HepG2 (cell line): ENCODE results near the gene ANKRD55. TPM values are rescaled to one million over a fixed set of nuclear protein-coding genes. Genes with fewer than 3 reads are reported as not detected.

Experiments
- ATAC-seq: fragments of 200-7000 bp; cut with Tn5 transposase; 3 replicates; pipeline ENCODE4 v1.9.1; 2020; ENCODE audit warnings: mild to moderate bottlenecking, moderate library complexity
- BruUV-seq: library from RNA; stranded (reverse); fragments of 400-500 nt; replicated peaks from 2 replicates; lab custom pipeline; 2021; lab: Mats Ljungman, UMichigan
- CTCF ChIA-PET: fragments of 300-600 bp; formaldehyde crosslinking; extraction: SDS; loops from one replicate; lab custom pipeline; 2021; ENCODE audit warnings: low total read pairs, inconsistent platforms, low intra/inter-chr PET ratio; lab: Yijun Ruan, JAX
- POLR2A ChIA-PET: fragments of 350-600 bp; sonication (Branson Sonifier 250); formaldehyde crosslinking; loops from one replicate; lab custom pipeline; 2020; ENCODE audit warnings: antibody characterized with exemption, inconsistent platforms; lab: Yijun Ruan, JAX
- DNase-seq: peaks from one replicate; pipeline ENCODE4 v3.0.0-alpha.2; 2015; ENCODE audit warnings: low spot score
- FAIRE-seq: peaks from 3 replicates; lab custom pipeline; 2011; peaks lifted over from hg19 to GRCh38; lab: Jason Lieb, UNC
- H2AFZ ChIP-seq: one replicate; pipeline ENCODE4 v1.6.1; 2011; ENCODE audit warnings: low read length, inconsistent platforms
- H3K27ac ChIP-seq: fragments of 300-600 bp; 3 replicates; pipeline ENCODE4 v1.8.0; 2011; ENCODE audit warnings: mixed run types, mild to moderate bottlenecking, mixed read lengths, low read length, inconsistent platforms; ENCODE audit not compliant: insufficient read depth; ENCODE audit errors: extremely low read length
- H3K27me3 ChIP-seq, 2 experiments: fragments of 200-600 bp in 1 of 2; 2 replicates in 1 of 2; 3 replicates in 1 of 2; pipeline versions ENCODE4 v1.6.0 to v1.8.0; 2011; ENCODE audit warnings: low read length in 2 of 2, mild to moderate bottlenecking in 2 of 2, moderate library complexity in 2 of 2, inconsistent platforms in 1 of 2; ENCODE audit not compliant: insufficient read depth in 2 of 2, control insufficient read depth in 1 of 2
- H3K36me3 ChIP-seq, 2 experiments: fragments of 200-600 bp in 1 of 2; replicated peaks in 1 of 2; 2 replicates in 1 of 2; 3 replicates in 1 of 2; pipeline versions ENCODE4 v1.5.1 to v1.8.0; 2011; ENCODE audit warnings: low read length in 2 of 2, inconsistent platforms in 1 of 2; ENCODE audit not compliant: insufficient read depth in 2 of 2, control insufficient read depth in 1 of 2
- H3K4me1 ChIP-seq: 2 replicates; pipeline ENCODE4 v1.5.1; 2012; ENCODE audit warnings: low read length, inconsistent platforms; ENCODE audit not compliant: insufficient read depth
- H3K4me2 ChIP-seq: 2 replicates; pipeline ENCODE4 v1.6.0; 2011; ENCODE audit warnings: low read depth, low read length, inconsistent platforms
- H3K4me3 ChIP-seq, 3 experiments: fragments of 200-600 bp in 1 of 3; sonication (generic), shearing (Covaris generic) in 1 of 3; replicated peaks in 1 of 3; 2 replicates each; pipeline ENCODE4 v1.5.1; 2011 to 2016; ENCODE audit warnings: low read length in 3 of 3, inconsistent platforms in 2 of 3, low read depth in 2 of 3, mild to moderate bottlenecking in 2 of 3, control low read depth in 1 of 3, mixed read lengths in 1 of 3; ENCODE audit not compliant: insufficient read depth in 1 of 3
- H3K79me2 ChIP-seq: one replicate; pipeline ENCODE4 v1.6.1; 2011; ENCODE audit warnings: low read length, inconsistent platforms; ENCODE audit not compliant: insufficient read depth
- H3K9ac ChIP-seq: 2 replicates; pipeline ENCODE4 v1.6.0; 2011; ENCODE audit warnings: mild to moderate bottlenecking, low read depth, low read length, inconsistent platforms; ENCODE audit not compliant: insufficient read depth
- H3K9me3 ChIP-seq: 2 replicates; pipeline ENCODE4 v1.5.1; 2012; ENCODE audit warnings: mild to moderate bottlenecking, low read length
- H4K20me1 ChIP-seq: 2 replicates; pipeline ENCODE4 v1.6.0; 2011; ENCODE audit warnings: inconsistent platforms, mild to moderate bottlenecking, low read length, moderate library complexity; ENCODE audit not compliant: insufficient read depth
- CREBL2 ChIP-seq: sonication (generic); formaldehyde crosslinking; IDR thresholded peaks from 2 replicates; pipeline ENCODE4 v1.8.1; 2023; ENCODE audit warnings: missing genetic modification reagents, mild to moderate bottlenecking, borderline replicate concordance
- DMAP1 ChIP-seq: IDR thresholded peaks from 2 replicates; pipeline ENCODE4 v1.6.1; 2016
- KLF13 ChIP-seq: sonication (generic); formaldehyde crosslinking; IDR thresholded peaks from 2 replicates; pipeline ENCODE4 v1.4.0; 2020; ENCODE audit warnings: mild to moderate bottlenecking, missing genetic modification reagents
- PCBP2 ChIP-seq: fragments of 200-400 bp; formaldehyde crosslinking; optimal IDR thresholded peaks from 2 replicates; pipeline ENCODE3; 2018; ENCODE audit warnings: low read length, low read depth; ENCODE audit not compliant: poor library complexity, severe bottlenecking
- SP1 ChIP-seq, 2 experiments: fragments of 450-650 bp in 1 of 2; sonication (generic) in 1 of 2; formaldehyde crosslinking in 1 of 2; IDR thresholded peaks; 2 replicates each; pipeline versions ENCODE4 v1.4.0 to v1.6.1; 2016 to 2020; ENCODE audit warnings: missing genetic modification reagents in 1 of 2
- SP5 ChIP-seq: IDR thresholded peaks from 2 replicates; pipeline ENCODE4 v1.6.1; 2016; ENCODE audit warnings: low read depth, borderline replicate concordance
- ZFP90 ChIP-seq: sonication (generic); formaldehyde crosslinking; IDR thresholded peaks from 2 replicates; pipeline ENCODE4 v1.8.0; 2022; ENCODE audit warnings: missing genetic modification reagents, mild to moderate bottlenecking, inconsistent platforms, borderline replicate concordance
- ZNF33B ChIP-seq: sonication (generic); formaldehyde crosslinking; IDR thresholded peaks from 2 replicates; pipeline ENCODE4 v1.5.1; 2020; ENCODE audit warnings: mild to moderate bottlenecking, missing genetic modification reagents
- ZNF83 ChIP-seq: sonication (generic); formaldehyde crosslinking; IDR thresholded peaks from 2 replicates; pipeline ENCODE4 v1.4.0; 2020; ENCODE audit warnings: missing genetic modification reagents, mild to moderate bottlenecking, borderline replicate concordance
- WGBS: methylation state at CpG from one replicate; pipeline ENCODE4 v1.1.6; 2017; ENCODE audit warnings: low lambda C conversion rate; 5-methylcytosine and 5-hydroxymethylcytosine counted together
- in situ Hi-C: cut with HindIII; loops from 2 replicates; pipeline ENCODE4 v1.10.0; 2017; ENCODE audit warnings: low pct_unique_long_range_greater_than_20kb; ENCODE audit not compliant: extremely low pct_ligation_motif_present
- intact Hi-C: fragments of 100-400 bp; cut with micrococcal nuclease; formaldehyde crosslinking; loops from one replicate; pipeline ENCODE4 v1.10.0; 2022; ENCODE audit not compliant: unreplicated experiment
- polyA plus RNA-seq, 8 experiments: library from polyadenylated mRNA; depleted of rRNA in 3 of 8; stranded (reverse) in 7 of 8; unstranded in 1 of 8; fragments of >200 nt; fragmentation: Illumina TruSeq in 4 of 8; extraction: Trizol in 4 of 8; gene quantifications; 2 replicates each; pipeline versions ENCODE4 v1.2.1 to v1.2.3, GENCODE V29; 2011 to 2016; ENCODE audit warnings: low read depth in 4 of 8, missing spikeins in 1 of 8, mixed read lengths in 1 of 8; ENCODE audit not compliant: insufficient read depth in 1 of 8
- total RNA-seq, 5 experiments: library from RNA; depleted of rRNA; stranded (reverse); fragments of >200 nt; fragmentation: Illumina TruSeq; extraction: Trizol; gene quantifications; 2 replicates each; pipeline ENCODE4 v1.2.3, GENCODE V29; 2016; ENCODE audit warnings: low read depth in 1 of 5
- TF ChIP-seq, protein P1 (sequence below): sonication (generic); formaldehyde crosslinking; IDR thresholded peaks from 2 replicates; pipeline ENCODE4 v1.5.0; 2020; ENCODE audit warnings: mild to moderate bottlenecking, missing genetic modification reagents, borderline replicate concordance

The ANKRD55 gene
- total and polyA plus RNA-seq, 2 of the 13 experiments (the other 11 are each of a cell fraction or from before 2014, with no cell fraction given): 0.11 to 0.28 TPM

- Histone ChIP-seq H3K4me1 (peaks cover 38% of the 10 kb centered on the region), H3K9me3 (no peaks in the 10 kb centered on the region), H3K4me3 (no peak overlapping the region), H3K27ac (no peak overlapping the region), H3K36me3 (no peaks in the 10 kb centered on the region), H4K20me1 (no peaks in the 10 kb centered on the region), H3K9ac (no peak overlapping the region), H3K79me2 (no peaks in the 10 kb centered on the region), H2AFZ (no peak overlapping the region), H3K4me2 (no peak overlapping the region), H3K27me3 (no peaks in the 10 kb centered on the region)
- in situ Hi-C loops (no loop called here), intact Hi-C loops (no loop called here)
- peak; percentile 30 for FAIRE-seq
- 88% methylated on average over 11 of the region's 11 CpGs for WGBS
- no TSS peak for BruUV-seq
- CTCF ChIA-PET: no interaction called here
- POLR2A ChIA-PET: no interaction called here
- no peak for DNase-seq
- no peak for ATAC-seq
- TF ChIP-seq ZNF33B (CRISPR knock-in tag) (no peak), ZNF83 (no peak), KLF13 (no peak), SP5 (no peak), PCBP2 (no peak), SP1 (IDR thresholded peaks at IDR 0.05) (no peak), SP1 (CRISPR knock-in tag; IDR thresholded peaks at IDR 0.05) (no peak), ZFP90 (no peak), CREBL2 (CRISPR knock-in tag) (no peak), DMAP1 (CRISPR knock-in tag) (no peak)
- TF ChIP-seq, protein P1, sequence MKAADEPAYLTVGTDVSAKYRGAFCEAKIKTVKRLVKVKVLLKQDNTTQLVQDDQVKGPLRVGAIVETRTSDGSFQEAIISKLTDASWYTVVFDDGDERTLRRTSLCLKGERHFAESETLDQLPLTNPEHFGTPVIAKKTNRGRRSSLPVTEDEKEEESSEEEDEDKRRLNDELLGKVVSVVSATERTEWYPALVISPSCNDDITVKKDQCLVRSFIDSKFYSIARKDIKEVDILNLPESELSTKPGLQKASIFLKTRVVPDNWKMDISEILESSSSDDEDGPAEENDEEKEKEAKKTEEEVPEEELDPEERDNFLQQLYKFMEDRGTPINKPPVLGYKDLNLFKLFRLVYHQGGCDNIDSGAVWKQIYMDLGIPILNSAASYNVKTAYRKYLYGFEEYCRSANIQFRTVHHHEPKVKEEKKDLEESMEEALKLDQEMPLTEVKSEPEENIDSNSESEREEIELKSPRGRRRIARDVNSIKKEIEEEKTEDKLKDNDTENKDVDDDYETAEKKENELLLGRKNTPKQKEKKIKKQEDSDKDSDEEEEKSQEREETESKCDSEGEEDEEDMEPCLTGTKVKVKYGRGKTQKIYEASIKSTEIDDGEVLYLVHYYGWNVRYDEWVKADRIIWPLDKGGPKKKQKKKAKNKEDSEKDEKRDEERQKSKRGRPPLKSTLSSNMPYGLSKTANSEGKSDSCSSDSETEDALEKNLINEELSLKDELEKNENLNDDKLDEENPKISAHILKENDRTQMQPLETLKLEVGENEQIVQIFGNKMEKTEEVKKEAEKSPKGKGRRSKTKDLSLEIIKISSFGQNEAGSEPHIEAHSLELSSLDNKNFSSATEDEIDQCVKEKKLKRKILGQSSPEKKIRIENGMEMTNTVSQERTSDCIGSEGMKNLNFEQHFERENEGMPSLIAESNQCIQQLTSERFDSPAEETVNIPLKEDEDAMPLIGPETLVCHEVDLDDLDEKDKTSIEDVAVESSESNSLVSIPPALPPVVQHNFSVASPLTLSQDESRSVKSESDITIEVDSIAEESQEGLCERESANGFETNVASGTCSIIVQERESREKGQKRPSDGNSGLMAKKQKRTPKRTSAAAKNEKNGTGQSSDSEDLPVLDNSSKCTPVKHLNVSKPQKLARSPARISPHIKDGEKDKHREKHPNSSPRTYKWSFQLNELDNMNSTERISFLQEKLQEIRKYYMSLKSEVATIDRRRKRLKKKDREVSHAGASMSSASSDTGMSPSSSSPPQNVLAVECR: no peak
Observed at GRCh38 chr5:56112526-56113121, 120.5 kb downstream of the ANKRD55 start.
